OCI-LY7 (cell line): ENCODE measurements around the gene ZNF622.

Experiments used
- EZH2phosphoT487 ChIP-seq: fragments of 200-600 bp; sonication (generic); IDR thresholded peaks from 2 replicates; pipeline ENCODE4 v1.6.1; 2018; ENCODE audit warnings: low read depth, borderline replicate concordance, mild to moderate bottlenecking, mixed run types, antibody characterized with exemption, low read length, moderate library complexity, mixed read lengths
- TF ChIP-seq, protein P1 (sequence below): fragments of 200-600 bp; sonication (generic); conservative IDR thresholded peaks from 2 replicates; pipeline ENCODE4 v1.5.1; 2014; ENCODE audit warnings: mild to moderate bottlenecking, antibody characterized with exemption, low read length, moderate library complexity, mixed read lengths

DNA sequence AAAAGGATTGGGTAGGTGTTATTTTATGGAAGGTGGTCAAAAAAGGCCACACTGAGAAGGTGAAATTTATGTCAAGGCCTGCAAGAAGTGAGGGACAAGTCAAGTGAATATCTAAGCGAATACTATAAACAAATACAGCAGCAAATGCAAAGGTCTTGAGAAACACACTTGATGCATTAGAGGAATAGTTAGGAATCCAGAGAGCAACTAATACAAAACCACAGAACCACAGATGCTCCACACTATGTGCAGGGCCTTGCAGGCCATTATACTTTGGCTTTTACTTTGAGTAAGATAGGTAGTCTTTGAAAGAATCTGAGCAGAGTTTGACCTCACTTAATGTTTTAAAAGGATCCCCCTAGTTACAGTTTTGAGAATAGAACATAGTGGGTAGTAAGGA lies 4.6 kb downstream of the ZNF622 start:
- TF ChIP-seq, protein P1, sequence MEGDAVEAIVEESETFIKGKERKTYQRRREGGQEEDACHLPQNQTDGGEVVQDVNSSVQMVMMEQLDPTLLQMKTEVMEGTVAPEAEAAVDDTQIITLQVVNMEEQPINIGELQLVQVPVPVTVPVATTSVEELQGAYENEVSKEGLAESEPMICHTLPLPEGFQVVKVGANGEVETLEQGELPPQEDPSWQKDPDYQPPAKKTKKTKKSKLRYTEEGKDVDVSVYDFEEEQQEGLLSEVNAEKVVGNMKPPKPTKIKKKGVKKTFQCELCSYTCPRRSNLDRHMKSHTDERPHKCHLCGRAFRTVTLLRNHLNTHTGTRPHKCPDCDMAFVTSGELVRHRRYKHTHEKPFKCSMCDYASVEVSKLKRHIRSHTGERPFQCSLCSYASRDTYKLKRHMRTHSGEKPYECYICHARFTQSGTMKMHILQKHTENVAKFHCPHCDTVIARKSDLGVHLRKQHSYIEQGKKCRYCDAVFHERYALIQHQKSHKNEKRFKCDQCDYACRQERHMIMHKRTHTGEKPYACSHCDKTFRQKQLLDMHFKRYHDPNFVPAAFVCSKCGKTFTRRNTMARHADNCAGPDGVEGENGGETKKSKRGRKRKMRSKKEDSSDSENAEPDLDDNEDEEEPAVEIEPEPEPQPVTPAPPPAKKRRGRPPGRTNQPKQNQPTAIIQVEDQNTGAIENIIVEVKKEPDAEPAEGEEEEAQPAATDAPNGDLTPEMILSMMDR = no peak
- no peak for TF ChIP-seq EZH2phosphoT487
